ENCODE results near the gene DTD1. TPM values are rescaled to one million over a fixed set of nuclear protein-coding genes. Genes with fewer than 3 reads are reported as not detected.

The DTD1 gene, protein sequence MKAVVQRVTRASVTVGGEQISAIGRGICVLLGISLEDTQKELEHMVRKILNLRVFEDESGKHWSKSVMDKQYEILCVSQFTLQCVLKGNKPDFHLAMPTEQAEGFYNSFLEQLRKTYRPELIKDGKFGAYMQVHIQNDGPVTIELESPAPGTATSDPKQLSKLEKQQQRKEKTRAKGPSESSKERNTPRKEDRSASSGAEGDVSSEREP
- total RNA-seq (2014; rRNA removed; shearing (Covaris generic)), result 27.6 and 35.3 TPM in 2 replicates
- total RNA-seq (2022), result 43.0 and 47.8 TPM in 2 replicates
- Bru-seq, nascent RNA, result percentile 66 among the genes with signal in this experiment
- BruChase-seq, experiment 1, labeled RNA remaining after a 6-hour chase, result percentile 66 among the genes with signal in this experiment
- percentile 56 among the genes with signal in this experiment for BruChase-seq, experiment 2, labeled RNA remaining after a 2-hour chase
- long read RNA-seq, transcript DTD1-201 (6 exons, 1,387 nt), result major isoform, 82 of 88 reads
- long read RNA-seq, partial matches to known transcripts, result 5 of 88 reads
- long read RNA-seq, other reads (novel, unspliced or antisense), result 1 of 88 reads

DNA sequence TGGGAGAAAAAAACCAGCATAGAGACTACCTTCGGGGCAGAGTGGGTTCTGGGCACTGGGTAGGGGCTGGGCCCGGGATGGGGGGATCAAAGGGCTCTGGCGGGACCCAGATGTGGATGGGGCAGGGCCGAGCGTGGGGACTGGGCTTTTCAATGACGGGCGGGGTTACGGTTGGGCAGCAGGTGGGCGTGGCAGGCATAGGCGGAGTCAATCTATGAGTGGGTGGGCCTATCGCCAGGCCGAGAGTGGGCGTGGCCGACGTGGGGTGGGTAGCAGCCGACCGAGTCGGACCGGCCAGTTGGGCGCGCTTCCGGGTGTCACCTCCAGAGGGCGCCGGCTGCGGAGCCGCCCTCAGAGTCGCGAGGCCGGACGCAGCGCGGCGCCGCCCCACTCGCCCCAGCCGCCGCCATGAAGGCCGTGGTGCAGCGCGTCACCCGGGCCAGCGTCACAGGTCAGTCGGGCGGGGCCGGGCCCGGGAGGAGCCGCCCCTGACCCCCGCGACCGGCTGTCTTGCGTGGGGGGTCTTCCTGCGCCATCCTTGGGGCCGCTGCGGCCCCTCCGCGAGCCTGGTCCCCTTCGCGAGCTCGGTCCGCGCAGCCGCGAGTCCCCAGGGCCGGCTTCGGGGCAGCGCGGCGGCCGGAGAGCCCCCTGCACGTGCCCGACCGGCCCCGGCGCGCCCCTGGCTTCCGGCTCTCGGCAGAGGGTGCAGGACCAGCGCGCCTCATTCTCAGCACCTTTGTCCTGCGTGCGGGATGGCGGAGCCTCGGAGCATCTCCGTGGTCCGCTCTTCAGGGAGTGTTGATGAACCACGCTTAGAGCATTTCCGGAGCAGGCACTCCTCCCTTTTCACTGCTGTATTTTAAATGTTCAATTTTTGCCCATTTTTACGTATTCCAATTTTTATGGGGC lies at the start of gene DTD1:
Gene DTD1, plus strand, starts transcription at position 390 of the 909 bp plus-strand sequence. Its CDS starts 19 bp downstream, at position 409.
- H3K9me2 ChIP-seq (ENCODE audit: insufficient read depth, low read length), result no peaks in the 10 kb centered on the region
- BruUV-seq (replicated peaks), result no TSS peak
- peak within 1 kb of the TSS; percentile 88 for H3K4me2 ChIP-seq (ENCODE audit: low read length)
- H3K4me1 ChIP-seq (ENCODE audit: insufficient read depth, low read length, poor library complexity, severe bottlenecking), result peaks cover 15% of the 10 kb centered on the region
- intact Hi-C loops (cut with micrococcal nuclease; ENCODE audit: unreplicated experiment), result loop anchor here (5.0 kb wide), 1 partner anchor 176 kb away; no protein-coding TSS in a partner anchor
- no peaks in the 10 kb centered on the region for H3K36me3 ChIP-seq (ENCODE audit: insufficient read depth, low read length)
- DNase-seq (ENCODE audit: low spot score), result peak; percentile 87
- POLR2A ChIA-PET, result interaction anchor here (0.6 to 1.9 kb wide), 6 partner anchors 32 to 415 kb away, joined by 3 to 11 read pairs (median 4); partner anchors contain the start of genes DZANK1, POLR3F and SEC23B
- CTCF ChIA-PET (ENCODE audit: unreplicated experiment), result no interaction called here
- H3K79me2 ChIP-seq (ENCODE audit: insufficient read depth, low read depth, low read length), result no peaks in the 10 kb centered on the region; the same call in 1 of the 2 replicates
- H3K4me3 ChIP-seq (ENCODE audit: low read depth, low read length, poor library complexity, severe bottlenecking), result peak within 1 kb of the TSS; percentile 81
- no peaks in the 10 kb centered on the region for H4K20me1 ChIP-seq (ENCODE audit: insufficient read depth, low read length)
- H3K27ac ChIP-seq (ENCODE audit: low read depth, low read length, poor library complexity, severe bottlenecking), result peak within 1 kb of the TSS; percentile 10
- peak within 1 kb of the TSS; percentile 95 for H2AFZ ChIP-seq (ENCODE audit: low read length)
- TF ChIP-seq EZH2phosphoT487 (IDR thresholded peaks at IDR 0.05; ENCODE audit: borderline replicate concordance, low read depth, low read length), result no peak
- TF ChIP-seq, protein P1, sequence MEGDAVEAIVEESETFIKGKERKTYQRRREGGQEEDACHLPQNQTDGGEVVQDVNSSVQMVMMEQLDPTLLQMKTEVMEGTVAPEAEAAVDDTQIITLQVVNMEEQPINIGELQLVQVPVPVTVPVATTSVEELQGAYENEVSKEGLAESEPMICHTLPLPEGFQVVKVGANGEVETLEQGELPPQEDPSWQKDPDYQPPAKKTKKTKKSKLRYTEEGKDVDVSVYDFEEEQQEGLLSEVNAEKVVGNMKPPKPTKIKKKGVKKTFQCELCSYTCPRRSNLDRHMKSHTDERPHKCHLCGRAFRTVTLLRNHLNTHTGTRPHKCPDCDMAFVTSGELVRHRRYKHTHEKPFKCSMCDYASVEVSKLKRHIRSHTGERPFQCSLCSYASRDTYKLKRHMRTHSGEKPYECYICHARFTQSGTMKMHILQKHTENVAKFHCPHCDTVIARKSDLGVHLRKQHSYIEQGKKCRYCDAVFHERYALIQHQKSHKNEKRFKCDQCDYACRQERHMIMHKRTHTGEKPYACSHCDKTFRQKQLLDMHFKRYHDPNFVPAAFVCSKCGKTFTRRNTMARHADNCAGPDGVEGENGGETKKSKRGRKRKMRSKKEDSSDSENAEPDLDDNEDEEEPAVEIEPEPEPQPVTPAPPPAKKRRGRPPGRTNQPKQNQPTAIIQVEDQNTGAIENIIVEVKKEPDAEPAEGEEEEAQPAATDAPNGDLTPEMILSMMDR (conservative IDR thresholded peaks at IDR 0.05; ENCODE audit: low read length), result peak; percentile 76
- no peaks in the 10 kb centered on the region for H3K9me3 ChIP-seq (ENCODE audit: low read length)

DNA sequence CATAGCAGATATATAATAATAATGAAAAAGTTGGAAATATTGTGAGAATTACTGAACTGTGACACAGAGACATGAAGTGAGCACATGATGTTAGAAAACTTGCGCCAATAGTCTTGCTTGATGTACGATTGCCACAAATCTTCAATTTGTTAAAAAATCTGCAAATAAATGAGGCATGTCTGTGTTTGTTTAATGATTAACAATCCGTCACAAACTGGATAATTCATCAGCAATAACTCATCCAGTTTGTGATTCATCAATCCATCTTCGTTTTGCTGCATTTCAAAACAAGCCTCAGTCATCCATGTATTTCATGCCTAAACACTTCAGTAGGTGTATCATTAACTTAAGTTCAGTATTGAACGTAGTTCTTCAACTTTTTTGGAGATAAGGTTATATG lies 46.1 kb upstream of the DTD1 start:
- no peak for TF ChIP-seq EZH2phosphoT487 (IDR thresholded peaks at IDR 0.05; ENCODE audit: borderline replicate concordance, low read depth, low read length)
- TF ChIP-seq, protein P1 (conservative IDR thresholded peaks at IDR 0.05; ENCODE audit: low read length), result no peak
- Histone ChIP-seq H3K4me2 (ENCODE audit: low read length) (no peak overlapping the region), H3K9me2 (ENCODE audit: insufficient read depth, low read length) (no peaks in the 10 kb centered on the region), H3K79me2 (ENCODE audit: insufficient read depth, low read depth, low read length) (no peaks in the 10 kb centered on the region), H3K27ac (ENCODE audit: low read depth, low read length, poor library complexity, severe bottlenecking) (no peak overlapping the region), H3K4me3 (ENCODE audit: low read depth, low read length, poor library complexity, severe bottlenecking) (no peak overlapping the region), H3K4me1 (ENCODE audit: insufficient read depth, low read length, poor library complexity, severe bottlenecking) (no peaks in the 10 kb centered on the region), H3K9me3 (ENCODE audit: low read length) (no peaks in the 10 kb centered on the region), H2AFZ (ENCODE audit: low read length) (no peak overlapping the region), H3K36me3 (ENCODE audit: insufficient read depth, low read length) (peaks cover 67% of the 10 kb centered on the region), H4K20me1 (ENCODE audit: insufficient read depth, low read length) (no peaks in the 10 kb centered on the region)
- ChIA-PET CTCF (ENCODE audit: unreplicated experiment) (no interaction called here), POLR2A (interaction anchor here (1.0 kb wide), 1 partner anchor 28 kb away, joined by 3 read pairs; no protein-coding TSS in a partner anchor)
- no TSS peak for BruUV-seq (replicated peaks)
- intact Hi-C loops (cut with micrococcal nuclease; ENCODE audit: unreplicated experiment), result no loop called here
- no peak for DNase-seq (ENCODE audit: low spot score)
